Keratinocyte (primary cell): ENCODE data around the gene CALCOCO1. TPM values are rescaled to one million over a fixed set of nuclear protein-coding genes. Genes with fewer than 3 reads are reported as not detected.

Experiments
- DNase-seq: peaks from one replicate; pipeline ENCODE4 v3.0.0-alpha.2; 2011; ENCODE audit warnings: low read depth, missing footprints, low spot score
- FAIRE-seq: peaks from 2 replicates; lab custom pipeline; 2011; peaks lifted over from hg19 to GRCh38; lab: Jason Lieb, UNC
- H2AFZ ChIP-seq: 2 replicates; pipeline ENCODE4 v1.6.0; 2012; ENCODE audit warnings: low read length, control low read depth, inconsistent platforms; ENCODE audit not compliant: control insufficient read depth
- H3K27ac ChIP-seq: 2 replicates; pipeline ENCODE4 v1.5.1; 2011; ENCODE audit warnings: low read length; ENCODE audit not compliant: control insufficient read depth, insufficient read depth
- H3K27me3 ChIP-seq: 3 replicates; pipeline ENCODE4 v1.6.0; 2011; ENCODE audit warnings: low read length; ENCODE audit not compliant: control insufficient read depth, insufficient read depth; ENCODE audit errors: extremely low read depth
- H3K36me3 ChIP-seq, 2 experiments: 2 replicates in 1 of 2; 3 replicates in 1 of 2; pipeline ENCODE4 v1.5.1; 2011; ENCODE audit warnings: low read length in 2 of 2, mild to moderate bottlenecking in 1 of 2; ENCODE audit not compliant: control insufficient read depth in 2 of 2, insufficient read depth in 2 of 2; ENCODE audit errors: extremely low read depth in 1 of 2
- H3K4me1 ChIP-seq: 3 replicates; pipeline ENCODE4 v1.5.1; 2011; ENCODE audit warnings: low read length; ENCODE audit not compliant: control insufficient read depth, insufficient read depth; ENCODE audit errors: extremely low read depth
- H3K4me2 ChIP-seq: 3 replicates; pipeline ENCODE4 v1.6.0; 2011; ENCODE audit warnings: low read depth, low read length; ENCODE audit not compliant: control insufficient read depth, insufficient read depth; ENCODE audit errors: extremely low read depth
- H3K4me3 ChIP-seq, 3 experiments: fragments of 200-600 bp in 1 of 3; sonication (generic) in 1 of 3; 2 replicates in 2 of 3; 3 replicates in 1 of 3; pipeline ENCODE4 v1.5.1; 2011 to 2016; ENCODE audit warnings: low read length in 3 of 3, mild to moderate bottlenecking in 3 of 3, control low read depth in 2 of 3, inconsistent platforms in 1 of 3, low read depth in 1 of 3, mixed read lengths in 1 of 3, mixed run types in 1 of 3, moderate library complexity in 1 of 3; ENCODE audit not compliant: control insufficient read depth in 2 of 3, insufficient read depth in 2 of 3; ENCODE audit errors: extremely low read depth in 1 of 3
- H3K79me2 ChIP-seq: 2 replicates; pipeline ENCODE4 v1.6.0; 2012; ENCODE audit warnings: low read length; ENCODE audit not compliant: control insufficient read depth, insufficient read depth
- H3K9ac ChIP-seq: 3 replicates; pipeline ENCODE4 v1.6.0; 2011; ENCODE audit warnings: low read length; ENCODE audit not compliant: control insufficient read depth, insufficient read depth; ENCODE audit errors: extremely low read depth
- H3K9me1 ChIP-seq: 3 replicates; pipeline ENCODE4 v1.6.0; 2011; ENCODE audit warnings: low read length; ENCODE audit not compliant: control insufficient read depth, insufficient read depth; ENCODE audit errors: extremely low read depth
- H3K9me3 ChIP-seq: 2 replicates; pipeline ENCODE4 v1.5.1; 2012; ENCODE audit warnings: low read depth, low read length; ENCODE audit not compliant: control insufficient read depth
- H4K20me1 ChIP-seq: 3 replicates; pipeline ENCODE4 v1.6.0; 2011; ENCODE audit warnings: low read length; ENCODE audit not compliant: control insufficient read depth, insufficient read depth; ENCODE audit errors: extremely low read depth
- CTCF ChIP-seq, 3 experiments: IDR thresholded peaks in 1 of 3; conservative IDR thresholded peaks in 1 of 3; optimal IDR thresholded peaks in 1 of 3; 2 replicates in 2 of 3; 3 replicates in 1 of 3; pipeline versions ENCODE3 to v1.5.1; 2011; ENCODE audit warnings: low read length in 3 of 3, mild to moderate bottlenecking in 3 of 3, moderate library complexity in 2 of 3, control low read depth in 1 of 3, inconsistent platforms in 1 of 3; ENCODE audit not compliant: insufficient read depth in 2 of 3; ENCODE audit errors: extremely low read depth in 1 of 3
- EZH2 ChIP-seq: IDR thresholded peaks from one replicate; pipeline ENCODE4 v1.6.1; 2012; ENCODE audit warnings: inconsistent platforms, mild to moderate bottlenecking, low read length, moderate library complexity
- dilution Hi-C: fragments of 300-500 bp; cut with MboI; formaldehyde crosslinking; loops from one replicate; pipeline ENCODE4 v1.7.0; 2020; ENCODE audit warnings: low sequenced_read_pairs; ENCODE audit not compliant: extremely low pct_ligation_motif_present
- polyA plus RNA-seq, 5 experiments: library from polyadenylated mRNA; depleted of rRNA in 3 of 5; stranded (reverse) in 3 of 5; stranded (forward) in 1 of 5; unstranded in 1 of 5; fragments of >200 nt; gene quantifications; 1 replicate in 1 of 5; 2 replicates in 3 of 5; 3 replicates in 1 of 5; pipeline versions ENCODE4 v1.2.1 to v1.2.3, GENCODE V29; 2011 to 2012; ENCODE audit warnings: missing spikeins in 2 of 5, low read depth in 1 of 5, low replicate concordance in 1 of 5

Gene CALCOCO1
- polyA plus RNA-seq, 1 donor (not counting 4 experiments of a cell fraction or from before 2014, with no cell fraction given): 67.3 TPM

DNA sequence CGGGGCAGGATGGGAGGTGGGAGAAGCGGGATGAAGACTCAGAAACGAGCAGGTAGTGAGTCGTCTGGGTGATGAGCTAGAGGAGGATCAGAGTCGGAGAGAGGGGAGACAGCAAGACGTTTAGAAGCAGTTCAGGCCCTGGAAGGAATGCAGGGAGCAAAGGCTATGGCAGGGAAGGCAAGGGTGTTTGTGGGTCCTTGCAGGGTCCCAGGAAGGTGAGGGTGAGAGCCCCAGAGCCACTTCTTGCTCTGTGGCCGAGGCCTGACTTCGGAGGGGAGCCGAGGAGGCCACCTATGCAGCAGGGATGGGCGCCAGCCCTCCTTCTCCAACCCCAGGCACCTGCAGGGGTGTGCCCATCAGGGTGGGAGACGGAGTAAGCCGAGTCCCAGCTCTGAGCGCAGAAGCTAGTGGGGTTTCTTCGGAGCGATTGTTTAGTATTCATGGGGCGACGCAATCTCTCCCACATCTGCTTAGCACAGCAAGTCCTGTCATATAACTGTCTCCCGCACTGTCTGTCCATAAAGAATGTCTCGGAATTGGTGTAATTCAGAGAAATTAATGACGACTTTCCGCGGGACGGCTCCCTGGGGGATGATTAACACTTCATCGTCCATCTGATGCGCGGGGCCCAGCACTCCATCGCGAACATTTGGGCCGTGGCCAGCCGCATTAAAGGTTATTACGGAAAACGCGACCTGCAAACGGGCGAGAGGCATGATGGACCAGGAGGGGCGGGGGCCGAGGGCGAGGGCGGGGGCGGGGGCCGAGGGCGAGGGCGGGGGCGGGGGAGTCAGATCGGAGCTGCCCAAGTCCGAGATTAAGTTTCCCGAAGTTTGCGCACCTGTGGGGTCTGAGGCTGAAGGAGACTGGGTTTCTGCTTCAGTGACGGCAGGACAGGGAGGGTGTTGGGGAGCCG lies 12.2 kb upstream of the CALCOCO1 start:
- Histone ChIP-seq H3K27me3 (peaks cover 45% of the 10 kb centered on the region), H3K4me3 (peak overlapping the region in 1 of 3 experiments; percentile 61), H3K4me1 (no peaks in the 10 kb centered on the region), H3K9me3 (no peaks in the 10 kb centered on the region), H3K79me2 (no peaks in the 10 kb centered on the region), H3K4me2 (peak overlapping the region; percentile 57), H4K20me1 (no peaks in the 10 kb centered on the region), H3K9me1 (no peaks in the 10 kb centered on the region), H3K27ac (no peak overlapping the region), H3K36me3 (no peaks in the 10 kb centered on the region), H2AFZ (no peak overlapping the region), H3K9ac (no peak overlapping the region)
- DNase-seq (no peak), FAIRE-seq (no peak)
- TF ChIP-seq CTCF (optimal IDR thresholded peaks at IDR 0.05 in 1 of 3, IDR thresholded peaks at IDR 0.05 in 1 of 3, conservative IDR thresholded peaks at IDR 0.05 in 1 of 3; ENCODE audit: extremely low read depth in 1 of 3, insufficient read depth in 2 of 3, low read length in 3 of 3) (no peak), EZH2 (peak; percentile 73)
- dilution Hi-C loops: no loop called here

GRCh38 chr12:53738406-53739213 lies 11.4 kb upstream of the CALCOCO1 start:
- Histone ChIP-seq H3K27ac (no peak overlapping the region), H3K9me1 (no peaks in the 10 kb centered on the region), H3K9me3 (no peaks in the 10 kb centered on the region), H3K4me1 (no peaks in the 10 kb centered on the region), H3K79me2 (no peaks in the 10 kb centered on the region), H4K20me1 (no peaks in the 10 kb centered on the region), H3K36me3 (no peaks in the 10 kb centered on the region), H3K4me3 (peak overlapping the region in 1 of 3 experiments; percentile 20), H3K4me2 (peak overlapping the region; percentile 57), H3K9ac (no peak overlapping the region), H3K27me3 (peaks cover 45% of the 10 kb centered on the region), H2AFZ (peak overlapping the region; percentile 16)
- no peak for FAIRE-seq
- no peak for TF ChIP-seq CTCF (optimal IDR thresholded peaks at IDR 0.05 in 1 of 3, IDR thresholded peaks at IDR 0.05 in 1 of 3, conservative IDR thresholded peaks at IDR 0.05 in 1 of 3; ENCODE audit: extremely low read depth in 1 of 3, insufficient read depth in 2 of 3, low read length in 3 of 3)
- TF ChIP-seq EZH2: no peak
- dilution Hi-C loops: no loop called here
- DNase-seq: no peak
